Umbilical cord (tissue), 2 donors: ENCODE data around the gene DUOXA2. TPM values are rescaled to one million over a fixed set of nuclear protein-coding genes. Genes with fewer than 3 reads are reported as not detected.
"Not testable (repeated sequence)": the region's sequence is repeated elsewhere in the genome, so short reads cannot be mapped to it uniquely, and the experiment has no call there.

ENCODE experiments used
- DNase-seq: peaks from one replicate; pipeline ENCODE4 v3.0.0-alpha.2; 2015; ENCODE audit warnings: low spot score
- total RNA-seq: library from RNA; depleted of rRNA; stranded (reverse); fragments of >200 nt; gene quantifications from one replicate; pipeline ENCODE4 v1.2.3, GENCODE V29; 2014; ENCODE audit warnings: low replicate concordance; ENCODE audit not compliant: insufficient read depth

DUOXA2 gene
- total RNA-seq, 1 donor from 2014 or later = 3.9 TPM

DNA sequence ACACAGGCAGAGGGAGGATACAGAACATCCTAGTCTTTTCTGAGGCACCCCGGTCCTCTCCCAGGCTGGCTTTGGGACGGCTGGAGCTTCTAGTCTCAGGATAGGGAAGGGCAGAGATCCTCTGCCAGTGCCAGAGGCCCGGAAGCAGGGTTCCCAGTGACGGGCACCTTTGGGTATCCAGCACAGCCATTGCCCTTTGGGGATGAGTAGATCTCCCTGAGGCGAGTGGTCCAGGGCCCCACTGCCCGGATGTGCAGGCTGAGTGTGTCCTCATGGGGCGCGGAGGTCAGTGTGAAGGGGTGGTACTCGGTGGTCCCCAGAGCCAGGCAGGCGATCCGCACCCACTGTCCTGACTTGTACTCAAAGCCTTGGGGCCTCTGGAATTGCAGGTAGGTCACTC lies 18.5 kb upstream of the DUOXA2 start:
- no peak for DNase-seq

DNA sequence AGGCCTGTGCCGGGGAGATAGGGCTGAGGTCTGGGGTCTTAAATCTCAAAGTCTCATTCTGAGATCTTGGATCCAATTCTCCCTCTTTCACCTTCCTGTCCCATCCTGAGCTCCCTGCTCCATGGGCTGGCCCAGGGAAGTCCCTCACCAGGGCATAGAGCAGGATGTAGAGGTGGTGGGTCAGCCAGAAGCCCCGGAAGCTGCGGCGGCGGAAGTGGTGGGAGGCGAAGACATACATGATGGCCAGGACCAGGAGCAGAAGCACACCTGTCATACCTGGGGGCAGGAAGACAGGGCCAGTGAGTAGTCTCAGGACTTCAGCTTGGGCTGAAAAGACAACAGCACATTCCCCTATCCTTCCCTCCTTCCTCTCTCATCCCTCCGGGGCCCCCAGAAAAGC lies 16.7 kb upstream of the DUOXA2 start:
- no peak for DNase-seq

DNA sequence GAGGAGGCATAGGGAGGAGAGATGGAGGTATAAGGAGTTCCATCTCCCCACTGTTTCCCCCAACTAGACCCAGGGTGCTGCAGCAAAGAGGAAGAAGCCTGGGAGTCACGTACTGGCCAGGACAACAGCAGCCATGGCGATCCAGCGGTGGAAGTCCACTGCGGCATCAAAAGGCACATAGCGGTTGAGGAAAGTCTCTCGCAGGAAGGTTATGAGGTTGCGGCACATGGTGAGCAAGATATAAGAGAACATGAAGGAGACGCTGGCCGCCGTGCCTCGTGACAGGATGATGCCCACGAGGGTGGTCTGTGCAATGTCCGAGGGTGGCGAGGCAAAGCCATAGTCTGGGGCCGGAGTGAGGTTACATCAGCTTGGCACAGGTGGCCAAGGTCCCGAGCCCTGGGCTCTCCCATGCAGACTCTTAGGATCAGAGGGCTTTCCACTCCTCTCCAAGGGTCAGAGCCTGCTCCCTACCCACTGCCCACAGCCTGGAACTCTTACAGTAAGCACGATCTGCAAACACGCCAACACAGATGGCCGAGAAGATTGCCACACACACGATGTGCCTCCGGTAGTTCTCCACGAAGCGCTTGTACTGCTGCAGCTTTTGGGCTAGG lies 14.5 kb upstream of the DUOXA2 start:
- DNase-seq = no peak

DNA sequence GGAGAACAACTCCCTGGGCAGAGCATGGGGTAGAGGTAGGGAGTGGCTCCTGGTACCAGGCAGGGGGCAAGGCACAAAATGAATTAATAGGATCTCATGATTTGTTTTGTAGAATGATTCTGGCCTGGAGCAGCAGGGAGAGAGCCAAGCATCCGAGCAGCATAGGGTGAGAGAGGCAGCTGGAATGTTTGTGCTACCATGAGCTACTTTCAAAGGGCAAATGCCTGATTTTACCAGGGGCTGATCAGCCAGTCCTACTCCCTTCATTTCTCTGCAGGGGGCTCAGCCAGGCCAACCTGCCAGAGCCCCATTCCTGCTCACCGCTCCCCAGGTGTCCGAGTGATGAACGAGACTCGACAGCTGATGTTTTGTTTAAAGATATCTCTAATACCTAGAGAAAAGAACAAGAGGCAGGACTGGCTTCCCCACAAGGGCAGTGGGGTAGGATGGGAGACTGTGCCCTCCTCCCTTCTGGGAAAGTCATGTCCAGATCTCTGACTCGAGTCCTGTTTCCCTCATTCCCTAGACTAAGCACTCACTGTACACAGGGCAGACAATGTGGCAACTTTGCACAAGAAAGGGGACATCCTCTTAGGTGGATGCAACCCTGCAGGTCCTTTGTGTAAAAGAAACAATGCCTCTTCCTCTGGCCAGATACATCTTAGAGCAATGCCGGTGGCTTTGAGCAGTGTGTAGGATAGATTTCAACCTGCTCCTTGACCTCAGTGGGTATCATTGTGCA lies 13.1 kb upstream of the DUOXA2 start:
- DNase-seq = no peak

DNA sequence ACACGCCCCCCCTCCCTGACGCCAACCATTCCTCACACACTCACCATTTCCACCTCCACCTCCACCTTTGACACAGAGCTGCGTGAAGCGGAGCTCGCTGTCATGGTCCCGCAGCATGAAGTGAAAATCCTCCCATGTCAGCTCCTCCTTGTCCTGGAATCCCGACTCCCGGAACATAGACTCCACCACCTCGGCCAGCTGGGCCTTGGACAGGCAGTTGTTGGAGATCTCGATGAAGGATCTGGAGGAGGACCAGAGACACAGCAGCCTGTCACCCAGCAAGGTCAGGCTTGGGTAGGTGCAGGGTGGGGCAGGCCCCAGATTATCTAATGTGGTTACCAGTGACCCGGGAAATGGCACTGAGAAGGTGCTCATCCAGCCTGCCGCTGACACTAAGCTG lies 12.4 kb upstream of the DUOXA2 start:
- DNase-seq = no peak

DNA sequence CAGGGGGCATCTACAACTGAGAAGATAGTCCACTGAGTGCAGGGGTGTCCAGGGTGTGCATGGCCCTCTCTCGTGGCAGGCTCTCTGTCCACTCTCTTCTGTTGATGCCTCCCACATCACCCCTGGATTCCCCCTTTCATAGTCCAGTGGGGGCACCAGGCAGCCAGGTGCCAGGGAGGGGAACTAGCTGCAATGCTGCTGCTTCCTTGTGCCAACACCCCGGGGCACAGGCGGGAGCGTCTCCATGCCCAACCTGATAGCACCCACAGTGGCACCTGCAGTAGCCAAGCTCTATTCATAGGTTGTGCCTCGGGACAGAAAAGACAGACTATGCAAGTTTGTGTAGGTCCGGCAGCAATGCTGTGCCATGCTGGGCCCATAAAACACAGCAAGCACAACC lies 11.9 kb upstream of the DUOXA2 start:
- DNase-seq = no peak

DNA sequence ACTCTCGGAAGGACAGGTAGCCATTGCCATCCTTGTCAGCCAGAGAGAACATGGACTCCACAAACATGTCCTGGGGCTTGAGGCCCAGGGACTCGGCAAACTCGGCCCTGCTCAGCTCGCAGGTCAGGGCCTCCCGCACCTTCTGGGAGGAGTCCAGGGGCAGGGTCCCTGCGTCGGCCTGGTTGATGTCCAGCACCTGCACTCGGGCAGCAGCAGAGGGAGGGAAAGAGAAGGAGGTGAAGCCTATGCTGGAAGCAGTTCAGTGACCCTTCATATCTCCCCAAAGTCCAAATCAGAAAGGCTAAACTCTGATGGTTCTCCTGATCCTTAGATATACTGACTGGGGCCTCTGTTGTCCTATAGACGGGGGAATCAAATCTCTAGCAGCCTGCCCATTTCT lies 10.0 kb upstream of the DUOXA2 start:
- DNase-seq = not testable (repeated sequence)

DNA sequence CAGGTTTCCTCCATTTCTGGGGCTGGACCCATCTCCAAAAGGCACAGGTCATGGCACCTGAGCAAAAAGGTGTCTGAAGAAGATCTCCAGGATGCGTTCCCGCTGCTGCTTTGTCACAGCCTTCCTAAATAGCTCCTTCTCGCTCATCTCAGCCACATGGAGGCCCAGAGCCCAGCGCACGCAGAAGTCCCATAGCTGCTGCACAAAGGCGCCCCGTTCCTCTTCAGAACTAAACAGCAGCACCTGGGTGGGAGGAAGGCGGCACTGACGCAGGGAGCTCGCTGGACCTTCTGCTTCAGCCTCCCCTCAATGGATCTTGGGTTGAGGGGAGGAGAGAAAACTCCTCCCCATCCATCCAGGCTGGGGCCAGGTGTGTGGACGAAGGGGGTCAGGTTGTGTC lies 8.5 kb upstream of the DUOXA2 start:
- no peak for DNase-seq

DNA sequence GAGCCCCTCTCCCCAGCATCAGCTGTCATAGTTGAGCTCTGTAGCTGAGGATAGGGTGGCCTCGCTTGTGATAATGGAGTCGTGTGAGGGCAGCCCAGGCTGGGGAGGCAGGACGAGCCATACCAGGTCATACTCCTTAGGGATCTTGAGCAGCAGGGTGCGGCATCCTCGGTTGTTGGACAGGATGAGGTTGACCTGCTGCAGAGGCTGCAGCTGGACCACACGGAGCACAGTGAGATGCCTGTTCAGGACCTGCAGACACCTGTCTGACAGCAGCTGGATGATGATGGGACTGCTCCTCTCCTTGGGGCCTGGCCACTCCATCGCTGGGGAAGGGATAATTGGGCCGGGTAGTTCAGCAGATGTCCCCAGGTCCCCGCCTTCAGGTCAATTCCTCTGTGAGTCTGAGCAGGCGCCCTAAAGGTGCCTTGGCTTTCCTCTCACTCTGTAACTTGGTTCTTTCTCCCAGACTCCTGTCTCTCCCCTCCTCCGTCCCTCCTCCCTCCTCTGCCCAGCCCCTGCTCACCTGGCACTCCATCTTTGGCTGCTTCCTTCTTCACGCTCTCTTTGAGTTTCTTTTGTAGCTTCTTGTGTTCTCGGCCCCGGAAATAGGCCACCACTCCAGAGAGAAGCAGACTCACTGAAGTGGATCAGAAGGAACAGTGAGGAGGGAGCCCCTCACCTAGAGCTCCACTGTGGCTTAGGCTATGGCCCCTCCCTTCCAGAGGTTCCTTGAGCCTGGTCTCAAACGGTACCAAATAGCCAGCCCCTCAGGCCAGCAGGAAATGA lies 7.9 kb upstream of the DUOXA2 start:
- DNase-seq = no peak

DNA sequence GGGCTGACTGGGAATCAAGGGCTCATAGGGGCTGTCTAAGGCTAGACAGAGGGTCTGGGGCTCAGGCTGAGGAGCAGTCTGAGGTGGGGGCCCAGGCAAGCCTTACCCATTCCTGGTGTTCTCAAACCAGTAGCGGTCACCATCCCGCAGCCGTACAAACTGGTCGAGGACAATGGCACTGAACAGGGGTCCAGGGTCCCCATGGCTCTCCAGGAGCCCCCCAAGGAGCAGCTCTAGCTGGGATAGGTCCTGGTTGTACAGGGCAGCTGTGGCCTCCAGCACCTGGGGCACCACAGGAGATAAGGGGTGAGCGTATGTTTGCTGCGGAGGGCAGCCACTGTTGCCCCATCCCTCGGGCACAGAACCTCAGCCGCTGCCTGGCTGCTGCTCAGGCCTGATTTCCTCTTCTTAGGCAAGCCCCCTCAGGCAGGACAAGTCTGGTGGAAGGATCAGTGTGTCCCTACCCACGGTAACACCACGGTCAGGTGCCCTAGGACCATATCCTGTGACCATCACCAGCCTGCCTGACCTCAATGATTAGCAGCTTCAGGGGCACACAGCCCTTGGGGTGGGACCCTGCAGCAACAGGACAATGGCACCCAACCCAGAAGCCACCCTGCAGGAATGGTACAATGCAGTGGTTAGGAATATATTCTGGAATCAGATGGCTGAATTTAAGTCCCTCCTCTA lies 6.0 kb upstream of the DUOXA2 start:
- no peak for DNase-seq

DNA sequence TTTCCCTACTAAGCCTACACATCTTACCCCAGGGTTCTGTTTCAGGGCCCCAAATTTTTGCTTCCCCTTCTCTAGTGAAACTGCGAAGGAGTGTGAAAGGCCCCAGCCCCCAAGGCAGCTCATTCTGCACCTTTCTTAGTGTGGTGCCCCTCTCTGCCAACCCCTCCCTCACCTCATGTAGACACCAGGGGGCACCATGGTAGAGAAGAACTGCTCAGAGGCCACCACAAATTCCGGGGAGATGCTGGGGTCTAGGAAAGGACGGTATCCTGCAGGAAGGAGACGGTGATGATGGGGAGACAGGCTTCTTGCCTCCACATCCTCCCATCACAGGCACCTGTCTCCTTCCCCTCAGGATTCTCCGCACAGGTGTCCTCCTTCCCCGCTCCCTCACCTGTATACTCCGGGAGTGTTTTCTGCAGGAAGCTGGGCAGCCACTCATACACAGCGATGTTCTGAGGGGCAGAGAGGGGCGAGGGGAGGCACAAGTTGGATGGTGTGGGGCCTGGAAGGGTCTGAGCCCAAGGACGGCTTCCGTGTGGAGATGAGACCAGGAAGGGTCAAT lies 3.8 kb upstream of the DUOXA2 start:
- no peak for DNase-seq

DNA sequence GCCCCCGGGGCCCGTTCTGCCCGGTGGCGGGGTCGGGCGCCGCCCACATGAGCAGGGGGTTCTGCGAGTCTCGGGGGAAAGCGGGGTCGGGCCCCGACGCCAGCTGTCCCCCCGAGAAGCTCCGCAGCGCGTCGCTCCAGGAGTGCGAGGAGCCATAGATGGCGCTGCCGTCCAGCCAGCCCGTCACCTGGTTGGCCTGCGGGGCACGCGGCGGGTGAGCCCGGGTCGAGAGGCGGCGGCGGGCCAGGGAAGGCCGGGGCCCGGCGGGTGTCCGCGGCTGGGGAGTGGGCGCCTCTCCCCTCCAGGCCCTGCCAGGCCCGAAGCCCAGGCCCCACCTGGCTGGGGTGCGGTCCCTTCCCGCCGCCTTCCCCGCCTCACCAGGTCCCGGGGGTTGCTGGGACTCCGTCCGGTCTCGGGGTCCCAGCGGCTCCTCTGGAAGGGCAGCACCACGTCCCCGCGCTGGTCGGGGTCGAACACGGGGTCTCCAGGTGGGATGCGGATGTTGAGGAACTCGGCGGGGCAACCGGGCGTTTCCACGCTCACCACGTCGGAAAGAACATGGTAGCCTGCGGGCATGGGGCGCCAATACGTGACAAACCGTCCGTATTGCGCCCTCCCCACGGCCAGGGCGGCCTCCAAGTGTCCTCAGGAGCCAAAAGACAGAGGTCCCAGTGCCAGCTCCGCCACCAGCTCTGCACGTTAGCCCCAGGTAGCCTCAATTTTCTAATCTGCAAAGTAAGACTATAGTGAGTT lies 2.6 kb upstream of the DUOXA2 start:
- no peak for DNase-seq

DNA sequence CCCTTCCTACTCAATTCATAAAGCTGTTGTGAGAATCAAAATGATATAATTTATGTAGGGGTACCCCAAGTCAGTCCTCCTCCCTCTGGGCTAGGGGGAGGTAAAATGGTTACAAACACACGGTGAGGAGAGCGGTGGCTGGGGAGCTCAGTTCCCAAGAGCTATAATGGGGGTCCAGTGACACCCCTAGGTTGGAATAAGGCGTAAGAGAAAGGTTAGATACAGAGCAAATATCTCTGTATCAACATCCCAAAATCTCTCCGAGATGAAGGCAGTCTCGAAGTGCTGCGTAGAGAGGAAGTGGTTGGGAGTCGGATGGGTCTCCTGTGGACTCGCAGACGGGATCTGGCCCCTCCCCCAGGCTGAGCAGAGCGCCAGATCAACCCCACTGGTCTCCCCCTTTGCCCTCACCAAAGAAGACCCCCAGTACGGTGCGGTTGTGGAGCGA lies 2.0 kb upstream of the DUOXA2 start:
- no peak for DNase-seq

DNA sequence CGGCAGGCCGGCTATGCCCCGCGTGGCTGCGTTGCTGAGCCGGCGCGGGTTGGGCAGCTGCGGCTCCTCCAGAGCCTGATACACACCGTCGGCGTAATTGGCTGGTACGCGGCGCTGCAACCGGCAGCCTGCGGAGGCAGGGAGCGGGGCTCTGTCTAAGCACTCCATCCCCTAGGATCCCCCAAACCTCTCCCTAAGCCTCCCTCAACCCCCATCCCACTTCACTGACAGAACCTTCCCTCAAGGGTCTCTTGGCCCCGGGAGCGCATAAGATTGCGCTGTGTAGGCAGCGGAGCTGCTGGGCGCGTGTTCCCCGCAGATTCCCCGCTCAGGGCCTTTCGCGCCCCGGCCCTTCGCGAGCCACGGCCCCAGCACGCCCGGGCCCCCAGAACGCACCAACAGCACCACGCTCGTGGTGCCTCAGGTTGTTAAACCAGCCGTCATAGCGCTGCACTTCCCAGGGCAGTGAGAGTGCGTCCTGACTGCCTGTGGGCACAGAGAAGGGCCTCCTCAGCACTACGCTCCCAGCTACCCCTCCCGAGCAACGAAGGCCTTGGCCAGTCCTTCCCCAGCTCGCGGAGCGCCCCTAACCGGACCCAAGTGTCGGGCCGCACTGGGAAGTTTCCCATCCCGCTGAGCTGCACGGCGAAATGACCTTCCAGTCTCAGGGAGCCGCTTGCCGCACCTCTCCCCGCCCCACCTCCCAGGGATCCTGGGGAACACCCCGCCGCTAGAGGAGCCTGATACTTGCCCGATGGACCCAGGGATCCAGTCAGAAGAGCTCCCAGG lies 1.3 kb upstream of the DUOXA2 start:
- DNase-seq = no peak

DNA sequence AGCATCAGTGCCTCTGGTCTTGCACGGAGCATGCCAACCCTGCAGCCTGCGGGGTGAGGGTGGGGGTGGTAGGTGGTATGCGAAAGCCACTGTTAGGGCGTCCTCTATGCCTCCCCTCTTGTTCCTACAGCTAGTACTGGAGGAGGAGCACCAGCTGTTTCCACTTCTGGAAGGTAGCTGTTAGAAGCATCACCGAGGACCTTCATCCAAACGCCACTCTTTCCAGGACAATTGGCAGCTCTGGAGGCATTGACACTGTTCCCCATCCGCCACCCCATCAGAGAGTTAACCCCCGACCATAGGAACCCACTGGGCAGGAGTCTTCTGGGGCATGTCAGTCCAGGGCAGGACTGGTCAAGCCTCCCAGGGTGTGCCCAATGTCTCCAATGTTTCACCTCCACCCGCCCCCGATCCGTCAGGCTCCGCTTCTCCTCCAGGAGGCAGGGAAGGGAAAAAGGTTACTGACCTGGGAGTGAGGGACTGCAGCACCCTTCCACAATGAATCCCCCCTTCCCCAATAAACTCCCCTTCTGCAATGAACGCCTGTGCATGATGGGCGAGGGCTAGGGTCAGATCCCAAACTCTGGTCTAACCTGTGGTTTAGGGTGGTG lies 641 bp upstream of the DUOXA2 start:
- no peak for DNase-seq

DNA sequence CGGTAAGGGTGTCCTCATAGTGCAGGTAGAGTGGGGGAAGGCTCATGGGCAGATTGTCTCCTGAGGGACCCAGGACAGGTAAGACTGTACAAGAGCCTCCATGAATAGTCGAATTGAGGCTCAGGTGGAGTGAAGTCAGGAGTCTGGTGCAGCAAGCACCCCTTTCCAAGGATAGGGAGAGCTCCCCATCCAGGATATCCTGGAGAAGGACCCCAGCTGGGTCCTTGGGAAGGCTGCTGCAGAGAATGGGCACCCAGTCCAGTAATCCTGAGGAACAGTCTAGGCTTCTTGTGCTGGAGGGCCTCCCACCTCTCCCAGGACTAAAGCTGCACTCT lies 592 bp downstream of the DUOXA2 start:
- DNase-seq = no peak

DNA sequence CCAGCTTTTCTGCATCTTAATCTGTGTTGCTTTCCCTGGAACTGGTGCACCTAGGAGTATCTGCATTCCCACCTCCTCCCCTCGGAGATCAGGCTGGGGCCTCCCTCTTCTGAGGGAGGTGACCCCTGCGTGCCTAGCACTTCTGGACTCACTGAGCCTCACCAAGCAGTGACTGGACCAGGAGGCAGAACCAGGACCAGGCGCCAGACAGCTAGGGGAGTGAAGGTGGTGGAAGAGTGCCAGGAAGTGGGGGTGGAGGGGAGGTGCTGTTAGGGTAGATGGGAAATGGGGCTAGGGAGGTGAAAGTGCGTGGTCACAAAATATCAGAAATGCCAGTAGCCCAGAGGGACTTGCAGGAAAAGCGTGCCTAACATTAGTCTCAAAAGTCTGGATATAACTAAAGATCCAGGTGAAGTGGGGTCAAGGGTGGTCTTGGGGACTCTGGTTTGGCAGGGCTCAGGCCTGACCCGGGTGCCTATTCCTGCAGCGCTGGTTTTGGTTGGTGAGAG lies 1.2 kb downstream of the DUOXA2 start:
- no peak for DNase-seq

DNA sequence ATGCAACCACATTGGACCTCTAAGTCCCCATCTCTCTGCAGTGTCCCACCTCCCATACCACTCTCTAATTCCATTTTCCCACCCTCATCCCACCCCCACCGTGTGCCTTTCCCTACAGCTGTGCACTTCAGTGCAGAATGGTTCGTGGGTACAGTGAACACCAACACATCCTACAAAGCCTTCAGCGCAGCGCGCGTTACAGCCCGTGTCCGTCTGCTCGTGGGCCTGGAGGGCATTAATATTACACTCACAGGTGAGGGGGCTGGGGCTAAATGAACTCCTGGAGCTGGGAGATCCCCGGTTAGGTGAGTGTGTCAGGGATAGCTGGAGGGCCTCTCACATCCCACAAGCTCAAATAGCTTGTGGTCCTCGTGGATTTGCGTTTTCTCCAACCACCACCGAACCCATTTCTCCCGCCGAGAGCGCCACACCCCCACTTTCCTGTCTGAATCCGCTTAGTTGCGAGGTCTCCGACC lies 1.9 kb downstream of the DUOXA2 start:
- no peak for DNase-seq

DNA sequence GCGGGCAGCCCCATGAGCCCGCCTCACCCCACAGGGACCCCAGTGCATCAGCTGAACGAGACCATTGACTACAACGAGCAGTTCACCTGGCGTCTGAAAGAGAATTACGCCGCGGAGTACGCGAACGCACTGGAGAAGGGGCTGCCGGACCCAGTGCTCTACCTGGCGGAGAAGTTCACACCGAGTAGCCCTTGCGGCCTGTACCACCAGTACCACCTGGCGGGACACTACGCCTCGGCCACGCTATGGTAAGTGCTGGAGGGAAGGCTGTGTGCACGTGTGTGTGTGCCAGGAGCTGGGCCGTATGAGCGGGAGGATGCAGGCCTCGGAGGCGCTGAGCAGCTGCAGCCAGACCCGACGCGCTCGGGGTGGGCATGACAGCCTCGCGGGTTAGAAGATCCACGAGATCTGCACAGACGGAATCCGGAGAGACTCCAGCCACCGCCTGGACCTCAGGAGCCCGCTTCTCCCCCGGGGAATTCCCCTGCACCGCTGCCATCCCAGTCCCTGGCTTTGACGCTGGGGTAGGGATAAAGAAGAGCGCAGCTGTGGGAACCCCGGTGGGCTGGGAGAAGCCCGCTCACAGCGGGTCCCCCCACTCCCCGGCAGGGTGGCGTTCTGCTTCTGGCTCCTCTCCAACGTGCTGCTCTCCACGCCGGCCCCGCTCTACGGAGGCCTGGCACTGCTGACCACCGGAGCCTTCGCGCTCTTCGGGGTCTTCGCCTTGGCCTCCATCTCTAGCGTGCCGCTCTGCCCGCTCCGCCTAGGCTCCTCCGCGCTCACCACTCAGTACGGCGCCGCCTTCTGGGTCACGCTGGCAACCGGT lies 2.6 kb downstream of the DUOXA2 start:
- DNase-seq = no peak
